ENCODE results near the gene HK1. TPM values are rescaled to one million over a fixed set of nuclear protein-coding genes. Genes with fewer than 3 reads are reported as not detected.
"Not testable (repeated sequence)": the region's sequence is repeated elsewhere in the genome, so short reads cannot be mapped to it uniquely, and the experiment has no call there.

Gene HK1
- total RNA-seq, 1 donor from 2014 or later = 109 TPM

DNA sequence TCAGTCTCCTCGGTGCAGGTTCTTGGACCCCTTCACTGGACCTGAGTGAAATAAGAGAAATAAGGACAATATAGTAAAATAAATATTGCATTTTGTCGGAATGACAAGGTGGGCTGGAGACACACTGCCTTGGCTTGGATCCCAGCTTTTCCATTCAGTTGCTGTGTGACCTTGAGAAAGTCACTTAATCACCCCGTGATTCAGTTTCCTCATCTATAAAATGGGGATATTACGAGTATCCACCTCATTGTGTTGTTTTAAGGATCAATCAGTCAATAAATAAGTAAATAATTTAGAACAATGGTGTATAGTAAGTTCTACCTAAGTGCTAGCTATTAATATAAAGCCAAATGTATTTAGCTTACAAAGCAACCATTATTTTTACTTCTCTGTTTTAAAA, 29.1 kb downstream of the HK1 start:
- no peak for DNase-seq (ENCODE audit: low spot score)

DNA sequence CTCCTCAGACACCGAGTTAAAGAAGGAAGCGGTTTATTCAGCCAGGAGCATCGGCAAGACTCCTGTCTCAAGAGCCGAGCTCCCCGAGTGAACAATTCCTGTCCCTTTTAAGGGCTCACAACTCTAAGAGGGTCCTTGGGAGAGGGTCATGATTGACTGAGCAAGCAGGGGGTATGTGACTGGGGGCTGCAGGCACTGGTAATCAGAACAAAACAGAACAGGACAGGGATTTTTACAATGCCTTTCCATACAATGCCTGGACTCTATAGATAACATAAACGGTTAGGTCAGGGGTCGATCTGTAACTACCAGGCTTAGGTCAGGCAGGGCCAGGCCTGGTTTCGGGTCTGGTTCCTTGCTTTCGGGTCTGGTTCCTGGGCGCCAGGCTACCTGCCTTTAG, 30.0 kb downstream of the HK1 start:
- not testable (repeated sequence) for DNase-seq (ENCODE audit: low spot score)

DNA sequence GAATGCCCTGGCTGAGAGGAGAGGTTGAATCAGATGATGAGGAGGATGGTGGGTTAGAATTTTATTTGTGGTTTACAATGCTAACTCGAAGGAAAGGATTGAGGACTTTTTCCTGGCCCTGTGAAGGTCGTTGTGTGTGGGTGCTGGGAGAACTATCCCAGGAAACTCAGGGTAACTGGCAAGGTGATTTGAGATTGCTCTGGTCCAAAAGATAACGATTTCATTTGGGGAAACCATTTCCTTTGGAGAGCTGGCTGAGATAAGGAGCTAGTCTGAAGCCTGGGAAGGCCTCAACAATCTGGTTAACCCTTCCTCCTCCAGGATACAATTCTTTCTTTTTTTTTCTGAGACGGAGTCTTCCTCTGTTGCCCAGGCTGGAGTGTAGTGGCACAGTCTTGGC, 33.0 kb downstream of the HK1 start:
- no peak for DNase-seq (ENCODE audit: low spot score)

DNA sequence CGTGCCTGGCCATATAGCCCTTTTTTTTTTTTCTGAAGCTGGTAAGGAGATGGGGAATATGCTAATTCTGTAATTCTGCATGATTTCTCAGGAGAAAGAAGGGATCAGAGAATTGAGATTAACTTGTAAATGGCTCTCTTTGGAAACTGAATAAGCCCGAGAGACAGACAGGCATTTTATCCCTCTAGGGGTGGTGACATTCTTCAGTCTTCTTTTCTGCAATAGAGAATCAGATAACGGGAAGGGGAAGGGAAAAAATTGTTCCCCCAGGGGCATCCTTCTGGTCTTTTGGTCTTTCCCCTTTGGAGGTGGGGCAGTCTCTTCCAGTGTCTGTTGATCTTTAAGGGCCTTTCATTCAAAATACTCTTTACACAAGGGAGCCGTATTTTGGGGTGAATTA, 34.2 kb downstream of the HK1 start:
- DNase-seq (ENCODE audit: low spot score) = no peak

DNA sequence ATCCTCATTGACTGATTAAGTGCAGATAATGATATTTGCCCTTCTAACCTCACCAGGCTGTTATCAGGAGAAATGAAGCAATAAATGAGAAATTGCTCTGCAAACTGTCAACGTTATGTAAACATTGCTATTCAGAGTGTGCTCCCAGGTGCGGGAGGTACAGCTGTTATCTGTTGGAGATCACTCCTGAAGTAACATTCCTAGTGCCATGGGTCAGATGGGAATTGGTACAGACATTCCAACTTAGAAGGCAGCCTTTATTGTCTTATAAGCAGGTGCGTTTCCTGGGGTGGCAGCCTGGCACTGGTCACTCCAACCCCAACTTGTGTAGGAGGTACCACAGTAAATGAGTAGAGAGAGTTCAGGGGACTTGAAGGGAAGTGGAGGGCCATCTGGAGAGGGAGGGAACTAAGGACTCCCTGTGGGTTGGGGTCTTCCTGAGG, 36.8 kb downstream of the HK1 start:
- DNase-seq (ENCODE audit: low spot score) = no peak

DNA sequence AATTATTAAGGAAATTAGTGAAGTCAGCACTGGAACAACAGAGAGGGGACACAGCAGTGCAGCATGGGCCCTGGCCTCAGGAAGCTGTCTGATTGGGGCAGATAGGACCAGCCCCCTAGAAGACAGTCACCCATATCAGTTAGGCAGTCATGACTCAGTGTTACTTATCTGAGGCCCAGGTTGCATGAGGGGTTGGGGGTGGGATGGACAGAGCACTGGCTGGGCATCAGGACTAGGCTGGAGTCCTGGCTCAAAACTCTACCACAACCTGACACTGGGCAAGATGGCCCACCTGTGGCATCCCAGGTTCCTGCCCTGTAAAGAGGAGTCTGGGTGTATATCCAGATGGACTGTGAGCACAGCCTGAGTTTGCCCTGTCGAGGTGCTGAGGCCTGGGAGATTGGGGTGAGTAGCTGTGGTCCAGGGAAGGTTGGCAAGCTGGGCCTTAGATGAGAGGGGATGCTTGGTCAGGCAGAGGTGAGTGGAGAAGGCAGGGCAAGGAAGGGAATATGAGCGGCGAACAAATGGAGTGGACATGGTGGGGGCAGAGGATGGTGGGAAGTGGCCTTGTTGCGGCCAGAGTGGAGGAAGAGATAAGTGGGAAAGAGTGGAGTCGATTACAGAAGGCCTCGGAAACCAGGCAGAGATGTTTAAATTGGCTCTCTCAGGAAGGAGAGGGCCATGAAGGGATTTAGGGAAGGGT, 37.5 kb downstream of the HK1 start:
- no peak for DNase-seq (ENCODE audit: low spot score)

DNA sequence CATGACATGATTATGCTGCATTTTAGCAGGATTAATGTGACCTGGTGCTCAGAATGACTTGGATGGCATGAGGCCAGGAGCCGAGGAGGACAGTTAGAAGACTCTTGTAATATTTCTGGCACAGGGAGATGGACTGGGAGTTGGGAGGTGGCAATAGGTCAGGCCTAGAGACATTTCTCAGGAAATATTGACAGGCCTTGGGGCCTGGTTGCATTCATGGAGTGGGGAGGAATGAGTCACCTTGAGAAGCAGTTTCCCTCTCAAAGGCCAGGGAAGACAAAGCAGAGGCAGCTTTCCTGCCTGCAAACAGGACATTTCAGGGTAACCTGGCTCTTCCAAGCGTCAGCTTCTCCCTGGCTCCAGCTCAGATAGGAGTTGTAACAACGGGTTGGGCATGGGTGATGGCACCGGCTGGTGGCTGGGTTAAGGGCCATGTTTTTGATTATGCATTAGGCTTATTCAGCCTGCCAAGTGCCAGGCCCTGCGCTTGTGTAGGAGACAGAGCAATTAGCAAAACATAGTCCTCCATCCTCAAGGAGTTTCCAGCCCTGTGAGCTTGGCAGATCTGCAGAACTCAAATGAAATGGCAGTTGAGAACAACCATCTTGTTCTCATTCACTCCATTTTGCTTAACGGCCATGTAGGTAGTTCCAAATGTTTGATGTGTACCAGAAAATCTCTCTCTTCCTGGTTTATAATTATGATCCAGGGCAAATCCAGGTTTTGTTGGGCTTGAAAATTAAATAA, 38.2 kb downstream of the HK1 start:
- no peak for DNase-seq (ENCODE audit: low spot score)

DNA sequence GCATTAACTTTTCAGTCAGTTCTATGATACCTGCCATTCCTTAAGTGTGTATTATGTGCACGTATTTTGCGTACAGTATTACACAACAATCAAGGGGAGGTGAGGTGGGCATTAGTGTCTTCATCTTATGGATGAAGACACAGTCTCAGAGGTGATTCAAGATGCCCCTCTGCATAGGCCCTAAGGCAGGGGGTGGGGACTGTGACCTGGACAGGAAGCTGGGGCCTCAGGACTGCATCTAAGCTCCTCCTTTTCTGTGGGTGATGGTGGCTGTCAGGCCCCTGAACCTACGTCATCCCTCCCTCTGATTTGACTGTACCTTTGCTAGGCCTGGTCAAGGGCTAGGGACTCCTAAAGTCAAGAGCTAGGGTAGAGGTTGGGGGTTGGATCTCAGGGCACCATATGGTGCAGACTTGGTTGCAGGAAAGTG, 38.9 kb downstream of the HK1 start:
- no peak for DNase-seq (ENCODE audit: low spot score)

DNA sequence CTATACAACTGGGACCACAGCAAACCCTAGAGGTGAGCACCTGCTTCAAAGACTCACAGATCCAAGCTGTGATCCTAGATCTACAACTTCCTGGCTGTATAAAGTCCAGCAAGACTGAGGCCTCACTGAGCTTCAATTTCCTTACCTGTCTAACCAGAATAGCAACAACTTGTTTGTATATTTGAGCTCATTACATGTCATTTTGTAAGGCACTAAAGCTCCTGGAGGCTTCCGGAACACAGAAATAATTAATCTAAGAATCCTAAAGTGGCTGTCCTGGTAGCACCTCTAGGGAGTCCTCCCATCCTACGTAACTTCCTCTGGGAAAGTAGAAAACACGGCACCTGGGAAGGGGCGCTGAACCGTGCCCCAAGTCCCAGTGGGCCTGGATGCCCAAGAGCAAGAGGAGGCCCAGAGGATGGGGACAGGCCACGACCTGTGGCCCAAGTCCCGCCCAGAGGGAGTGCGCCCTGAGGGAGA, 39.4 kb downstream of the HK1 start:
- DNase-seq (ENCODE audit: low spot score) = no peak

DNA sequence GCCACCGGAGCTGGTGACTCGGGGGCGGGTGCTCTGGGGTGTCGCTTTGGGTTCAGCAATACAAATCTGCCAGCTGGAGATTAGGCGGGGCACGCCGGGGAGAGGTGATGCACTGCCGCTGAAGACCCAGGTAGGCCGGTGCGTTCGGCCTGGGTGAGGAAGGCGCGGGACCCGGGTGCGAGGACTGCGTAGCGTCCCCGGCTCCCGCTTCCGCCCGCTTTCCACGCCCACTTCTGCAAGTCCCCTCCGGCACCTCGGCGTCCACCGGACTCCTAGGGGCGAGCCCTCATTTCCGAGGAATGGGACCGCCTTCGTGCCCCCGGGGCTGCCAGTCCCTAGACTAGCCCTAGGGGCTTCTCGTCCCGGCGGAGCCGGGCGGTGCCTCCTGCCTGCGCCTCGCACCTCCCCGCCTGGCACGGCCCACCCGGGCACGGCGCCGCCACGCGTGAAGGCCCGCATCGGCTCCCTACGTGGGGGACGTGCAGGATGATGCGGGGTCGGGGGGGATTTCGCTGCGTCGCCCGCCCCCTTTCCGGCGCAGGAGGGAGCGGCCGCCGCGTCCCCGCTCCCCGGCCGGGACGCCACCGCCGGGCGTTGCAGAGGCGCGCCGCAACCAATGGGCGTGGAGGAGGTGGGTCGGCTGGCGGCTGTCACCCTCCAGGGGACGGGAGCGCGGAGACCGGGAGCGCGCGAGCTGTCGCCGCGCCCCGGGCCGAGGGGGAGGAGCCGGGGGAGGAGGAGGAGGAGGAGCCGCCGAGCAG, 40.0 kb downstream of the HK1 start:
- DNase-seq (ENCODE audit: low spot score) = peak; percentile 96

DNA sequence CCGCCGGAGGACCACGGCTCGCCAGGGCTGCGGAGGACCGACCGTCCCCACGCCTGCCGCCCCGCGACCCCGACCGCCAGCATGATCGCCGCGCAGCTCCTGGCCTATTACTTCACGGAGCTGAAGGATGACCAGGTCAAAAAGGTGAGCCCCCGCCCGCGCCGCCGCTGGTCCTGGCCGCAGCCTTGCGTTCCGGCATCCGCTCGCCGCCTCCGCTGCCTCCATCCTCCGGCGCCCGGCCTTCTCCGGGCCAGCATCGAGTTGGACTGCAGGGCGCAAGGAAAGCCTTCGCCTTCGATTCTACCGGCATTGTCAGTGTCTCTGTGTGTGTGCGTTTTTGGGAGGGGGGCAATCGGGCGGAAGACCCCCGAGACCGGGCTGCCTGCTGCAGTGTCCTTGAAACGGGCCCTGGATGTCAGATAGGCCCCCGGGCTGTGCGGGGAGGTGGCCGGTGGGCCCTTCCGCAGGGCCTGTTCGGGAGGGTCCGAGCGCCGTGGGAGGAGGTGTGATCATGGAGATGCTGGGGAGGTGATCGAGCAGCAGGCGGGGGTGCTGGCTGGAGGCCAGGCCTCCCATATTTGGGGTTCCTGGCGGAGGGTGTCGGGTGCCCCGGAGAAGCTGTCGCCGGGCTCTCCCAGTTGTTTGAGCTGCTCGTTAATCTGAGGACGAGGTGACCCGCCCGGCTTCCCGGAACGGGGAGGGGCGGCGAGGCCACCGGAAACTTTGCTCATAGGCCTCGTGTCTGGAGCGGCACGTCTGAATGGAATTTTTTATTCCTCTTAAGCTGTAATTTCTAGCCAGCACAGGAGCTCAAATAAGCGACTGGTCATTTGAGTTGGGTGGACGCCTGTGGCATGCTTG, 40.8 kb downstream of the HK1 start:
- DNase-seq (ENCODE audit: low spot score) = peak; percentile 96

DNA sequence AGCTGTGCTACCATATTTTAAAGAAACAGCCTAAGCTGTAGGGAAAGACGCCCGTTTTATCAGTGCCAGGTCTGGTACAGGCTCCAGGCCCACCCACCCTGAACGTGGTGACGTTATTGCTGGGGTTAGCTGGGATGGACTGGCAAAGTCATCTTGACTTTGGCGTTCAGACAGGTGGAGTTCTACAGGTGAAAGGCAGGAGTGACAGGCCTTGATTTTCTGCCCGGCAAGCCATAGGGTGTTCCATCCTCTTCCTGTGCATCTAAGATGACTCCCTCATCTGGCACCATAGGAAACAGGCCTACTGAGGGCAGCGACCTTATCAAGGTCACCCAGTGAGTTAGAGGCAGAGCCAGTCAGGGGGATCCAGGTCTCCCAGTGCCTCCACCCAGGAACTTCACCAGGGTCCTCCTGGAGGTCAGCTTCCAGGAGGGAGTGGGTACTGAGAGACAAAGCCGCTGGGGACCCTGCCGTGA, 41.6 kb downstream of the HK1 start:
- DNase-seq (ENCODE audit: low spot score) = no peak

DNA sequence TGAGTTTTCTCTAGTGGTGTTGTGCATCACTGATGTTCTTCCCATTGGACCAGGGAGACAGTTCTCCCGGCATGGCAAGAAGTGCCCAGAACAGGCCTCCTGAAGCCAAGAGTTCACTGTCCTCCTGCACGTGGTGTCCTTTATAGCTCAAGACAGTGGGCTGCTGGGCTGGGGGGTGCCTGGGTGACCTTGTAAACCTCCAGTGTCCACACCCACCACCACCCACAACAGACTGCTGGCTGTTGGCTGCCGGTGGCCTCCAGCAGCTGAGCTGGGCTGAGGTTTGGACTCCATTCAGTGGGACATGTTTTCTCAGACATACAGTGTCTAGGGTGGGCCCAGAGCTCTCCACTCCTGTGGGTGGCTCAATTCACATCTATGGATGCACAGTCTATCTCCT, 42.2 kb downstream of the HK1 start:
- no peak for DNase-seq (ENCODE audit: low spot score)

DNA sequence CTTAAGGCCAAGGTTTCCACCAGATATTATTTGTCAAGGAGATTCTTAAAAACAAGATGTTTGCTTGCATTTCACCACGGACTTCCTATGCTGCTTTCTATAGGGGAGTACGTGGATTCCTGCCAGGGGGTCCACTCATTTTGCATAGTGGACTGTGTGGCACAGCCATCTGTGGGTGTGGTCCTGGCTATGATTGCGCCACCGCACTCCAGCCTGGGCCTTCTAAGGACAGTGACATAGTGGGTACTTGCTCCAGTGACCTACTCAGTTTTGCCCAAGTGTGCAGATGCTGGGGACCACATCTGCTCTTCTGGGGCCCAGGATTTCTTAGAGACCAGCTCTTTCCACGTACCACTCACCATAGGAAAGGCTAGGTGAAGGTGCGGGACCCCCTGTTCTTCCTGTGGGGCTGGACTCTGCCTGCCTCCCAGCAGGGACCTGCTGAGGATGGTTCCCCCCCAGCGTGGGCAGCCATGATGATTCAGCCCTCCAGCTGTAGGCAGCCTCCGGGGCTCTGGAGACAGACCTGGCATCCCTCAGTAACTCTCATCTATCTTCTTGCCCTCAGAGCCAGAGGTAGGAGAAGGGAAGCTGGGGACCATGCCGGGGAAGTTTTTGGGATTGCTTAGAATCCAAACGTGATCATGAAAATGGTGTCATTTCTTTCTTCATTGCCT, 42.9 kb downstream of the HK1 start:
- no peak for DNase-seq (ENCODE audit: low spot score)

DNA sequence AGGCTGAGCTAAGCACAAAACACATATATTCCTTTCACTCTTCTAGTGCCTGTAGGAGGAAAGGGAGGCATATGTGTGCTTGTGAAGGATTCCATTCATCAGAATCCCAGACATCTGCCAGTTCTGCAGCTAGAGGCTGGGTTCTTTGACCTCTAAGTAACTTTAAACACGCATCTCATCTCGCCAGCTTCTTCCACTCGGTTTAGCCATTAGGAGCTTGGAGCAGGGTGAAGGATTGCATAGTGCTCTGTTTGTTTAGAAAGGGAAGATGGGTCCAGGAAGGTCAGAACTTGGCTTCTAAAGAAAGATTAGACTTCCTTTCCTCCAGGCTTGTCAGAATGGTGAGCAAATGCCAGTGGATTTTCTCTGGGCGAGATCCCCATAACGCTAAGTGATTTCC, 43.6 kb downstream of the HK1 start:
- DNase-seq (ENCODE audit: low spot score) = no peak

DNA sequence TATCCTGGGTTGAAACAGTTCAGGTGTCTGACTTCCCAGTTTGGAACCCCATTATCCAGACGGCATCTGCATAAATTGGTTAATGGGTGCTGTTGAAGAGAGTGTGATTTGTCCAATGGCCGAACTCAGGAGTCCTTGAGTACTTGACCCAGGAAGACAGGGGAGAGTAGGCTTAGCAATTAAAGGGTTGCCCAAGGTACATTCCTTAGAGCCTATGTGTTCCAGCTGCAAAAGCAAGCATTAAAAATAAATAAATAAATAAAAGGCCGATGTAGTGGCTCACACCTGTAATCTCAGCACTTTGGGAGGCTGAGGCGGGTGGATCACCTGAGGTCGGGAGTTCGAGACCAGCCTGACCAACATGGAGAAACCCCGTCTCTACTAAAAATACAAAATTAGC, 44.0 kb downstream of the HK1 start:
- not testable (repeated sequence) for DNase-seq (ENCODE audit: low spot score)

DNA sequence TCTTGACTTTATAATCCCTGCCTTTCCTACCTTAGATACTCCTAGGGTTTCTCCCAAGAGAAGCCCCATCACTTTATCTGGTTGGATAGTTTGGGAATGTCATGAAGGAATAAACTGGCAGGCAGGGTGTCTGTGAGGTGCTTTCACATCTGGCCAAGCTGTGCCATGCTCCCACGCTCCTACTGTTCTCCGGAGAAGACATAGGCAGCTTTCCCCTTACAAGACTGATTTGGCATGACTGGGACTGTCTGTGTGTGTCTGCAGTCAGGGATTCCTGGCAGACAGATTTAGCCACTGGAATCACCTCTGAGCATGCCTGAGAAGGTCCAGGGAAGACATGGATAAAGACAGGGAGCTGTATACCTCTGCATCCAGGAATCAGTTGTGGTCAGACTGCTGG, 45.3 kb downstream of the HK1 start:
- no peak for DNase-seq (ENCODE audit: low spot score)

DNA sequence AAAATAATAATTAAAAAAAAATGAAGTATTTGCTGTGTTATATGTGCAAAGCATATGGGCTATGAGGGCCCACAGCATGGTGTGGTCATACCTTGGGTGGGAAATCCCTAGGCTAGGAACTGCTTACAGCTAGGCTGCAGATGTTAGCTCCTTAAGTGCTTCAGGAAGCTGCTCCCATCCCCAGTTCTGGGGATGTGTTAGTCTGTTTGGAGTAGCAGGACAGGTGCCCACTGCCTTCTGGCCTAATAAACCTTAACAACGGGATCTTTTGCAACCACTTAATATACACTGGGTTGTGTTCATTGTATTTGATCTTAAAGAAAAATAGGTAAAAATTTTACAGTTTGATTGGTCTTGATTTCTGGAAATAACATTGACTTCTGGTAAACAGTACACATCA, 46.3 kb downstream of the HK1 start:
- DNase-seq (ENCODE audit: low spot score) = no peak

DNA sequence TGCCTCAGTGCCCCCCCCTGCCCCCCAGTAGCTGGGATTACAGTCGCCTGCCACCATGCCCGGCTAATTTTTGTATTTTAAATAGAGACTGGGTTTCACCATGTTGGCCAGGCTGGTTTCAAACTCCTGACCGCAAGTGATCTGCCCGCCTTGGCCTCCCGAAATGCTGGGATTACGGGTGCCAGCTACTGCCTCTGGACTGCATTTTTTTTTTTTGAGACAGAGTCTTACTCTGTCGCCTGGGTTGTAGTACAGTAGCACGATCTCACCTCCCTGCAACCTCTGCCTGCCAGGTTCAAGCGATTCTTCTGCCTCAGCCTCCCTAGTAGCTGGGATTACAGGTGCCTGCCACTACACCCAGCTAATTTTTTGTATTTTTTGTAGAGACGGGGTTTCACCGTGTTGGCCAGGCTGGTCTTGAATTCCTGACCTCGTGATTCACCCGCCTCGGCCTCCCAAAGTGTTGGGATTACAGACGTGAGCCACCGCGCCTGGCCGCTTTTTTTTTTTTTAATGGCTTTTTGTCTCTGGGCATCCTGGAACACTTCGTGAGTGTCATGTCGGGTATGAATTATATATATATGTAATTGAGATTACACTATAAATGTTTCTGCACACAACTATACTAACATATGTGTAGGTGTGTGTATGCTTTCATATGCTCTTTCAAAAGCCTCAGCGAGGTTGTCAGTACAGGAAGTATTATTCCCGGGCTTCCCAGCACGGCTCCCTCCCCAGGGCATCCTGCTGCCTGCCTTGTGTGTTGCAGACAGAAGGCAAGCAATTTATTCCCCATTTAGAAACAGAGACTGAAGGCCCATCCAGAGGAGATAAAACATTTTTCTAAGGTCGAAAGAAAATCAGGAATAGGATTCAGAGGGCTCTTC, 47.6 kb downstream of the HK1 start:
- DNase-seq (ENCODE audit: low spot score) = not testable (repeated sequence)

Measured in mesenteric fat pad (tissue), 1 donor.